Caki2 (cell line): ENCODE measurements around the gene CNFN. TPM values are rescaled to one million over a fixed set of nuclear protein-coding genes. Genes with fewer than 3 reads are reported as not detected.

Source experiments
- DNase-seq: peaks from one replicate; pipeline ENCODE4 v3.0.0-alpha.2; 2015; ENCODE audit warnings: low read depth
- in situ Hi-C: cut with HindIII; loops from 2 replicates; pipeline ENCODE4 v1.10.0; 2016; ENCODE audit warnings: low sequenced_read_pairs, low pct_unique_long_range_greater_than_20kb, mixed read lengths
- total RNA-seq: library from RNA; depleted of rRNA; stranded (reverse); fragments of >200 nt; shearing (Covaris generic); gene quantifications from 2 replicates; pipeline ENCODE4 v1.2.3, GENCODE V29; 2014; ENCODE audit warnings: low replicate concordance; rRNA removed

The CNFN gene
- total RNA-seq = 22.1 TPM in 1 of 2 replicates, not detected in the other

- in situ Hi-C loops = no loop called here
- no peak for DNase-seq
Measured at GRCh38 chr19:42389899-42390298, at the start of gene CNFN. TSS of gene CNFN (minus strand) at chr19:42390297. CDS start at chr19:42389037, 1,260 bp downstream.

- in situ Hi-C loops = loop anchor here (25.0 kb wide), 1 partner anchor 324 kb away; no protein-coding TSS in a partner anchor
Measured at GRCh38 chr19:42436006-42436405, 45.9 kb upstream of the CNFN start.

GRCh38 chr19:42435316-42435715, 45.2 kb upstream of the CNFN start:
- in situ Hi-C loops = loop anchor here (25.0 kb wide), 1 partner anchor 323 kb away; no protein-coding TSS in a partner anchor
- no peak for DNase-seq

More at GRCh38 chr19:42436006-42436405, 45.9 kb upstream of the CNFN start:
- no peak for DNase-seq

- in situ Hi-C loops = loop anchor here (25.0 kb wide), 1 partner anchor 321 kb away; no protein-coding TSS in a partner anchor
- peak; percentile 68 for DNase-seq
Measured at GRCh38 chr19:42433503-42434260, 43.6 kb upstream of the CNFN start.

- in situ Hi-C loops = loop anchor here (25.0 kb wide), 1 partner anchor 319 kb away; no protein-coding TSS in a partner anchor
- DNase-seq = no peak
Measured at GRCh38 chr19:42431486-42431885, 41.4 kb upstream of the CNFN start.

- in situ Hi-C loops = loop anchor here (25.0 kb wide), 1 partner anchor 316 kb away; no protein-coding TSS in a partner anchor
- no peak for DNase-seq
Measured at GRCh38 chr19:42428676-42429075, 38.6 kb upstream of the CNFN start.

GRCh38 chr19:42427313-42427712, 37.2 kb upstream of the CNFN start, which contains the start of gene LIPE:
TSS of gene LIPE (minus strand) at chr19:42427388. CDS start at chr19:42427149, 239 bp downstream.
- in situ Hi-C loops = loop anchor here (25.0 kb wide), 1 partner anchor 315 kb away; no protein-coding TSS in a partner anchor
- DNase-seq = no peak

GRCh38 chr19:42426643-42427042, 36.5 kb upstream of the CNFN start:
- in situ Hi-C loops = loop anchor here (25.0 kb wide), 1 partner anchor 314 kb away; no protein-coding TSS in a partner anchor
- DNase-seq = no peak

GRCh38 chr19:42424712-42425131, 34.6 kb upstream of the CNFN start:
- in situ Hi-C loops = loop anchor here (25.0 kb wide), 1 partner anchor 312 kb away; no protein-coding TSS in a partner anchor
- no peak for DNase-seq

- in situ Hi-C loops = no loop called here
Measured at GRCh38 chr19:42424345-42424707, 34.2 kb upstream of the CNFN start.

GRCh38 chr19:42423462-42424344, 33.6 kb upstream of the CNFN start:
- DNase-seq = peak; percentile 83
- in situ Hi-C loops = no loop called here

More at GRCh38 chr19:42424345-42424707, 34.2 kb upstream of the CNFN start:
- no peak for DNase-seq

GRCh38 chr19:42422901-42423461, 32.9 kb upstream of the CNFN start:
- no peak for DNase-seq
- in situ Hi-C loops = no loop called here

GRCh38 chr19:42422092-42422900, 32.2 kb upstream of the CNFN start:
- in situ Hi-C loops = no loop called here
- no peak for DNase-seq

- in situ Hi-C loops = no loop called here
- peak; percentile 51 for DNase-seq
Measured at GRCh38 chr19:42421591-42422031, 31.5 kb upstream of the CNFN start.

- in situ Hi-C loops = no loop called here
- DNase-seq = no peak
Measured at GRCh38 chr19:42421101-42421500, 31.0 kb upstream of the CNFN start.

GRCh38 chr19:42420055-42420544, 30.0 kb upstream of the CNFN start:
- peak; percentile 42 for DNase-seq
- in situ Hi-C loops = no loop called here

- DNase-seq = no peak
- in situ Hi-C loops = no loop called here
Measured at GRCh38 chr19:42419309-42419708, 29.2 kb upstream of the CNFN start.
